H9 (cell line): ENCODE measurements around the gene GALNT9. TPM values are rescaled to one million over a fixed set of nuclear protein-coding genes. Genes with fewer than 3 reads are reported as not detected.

Source experiments
- DNase-seq: peaks from one replicate; pipeline ENCODE4 v3.0.0-alpha.2; 2017
- H2AFZ ChIP-seq: one replicate; pipeline ENCODE4 v1.6.1; 2013; ENCODE audit warnings: mild to moderate bottlenecking, low read length, control low read depth, moderate library complexity
- H2AK5ac ChIP-seq: 2 replicates; pipeline ENCODE4 v1.6.1; 2013; ENCODE audit warnings: low read length, control low read depth, mixed read lengths; ENCODE audit not compliant: insufficient read length
- H2BK120ac ChIP-seq: one replicate; pipeline ENCODE4 v1.6.1; 2013; ENCODE audit warnings: low read depth, mild to moderate bottlenecking, low read length, control low read depth, inconsistent platforms; ENCODE audit not compliant: poor library complexity, severe bottlenecking
- H2BK12ac ChIP-seq: 2 replicates; pipeline ENCODE4 v1.6.1; 2013; ENCODE audit warnings: low read length, control low read depth, mixed read lengths, low read depth; ENCODE audit not compliant: insufficient read length
- H2BK15ac ChIP-seq: 2 replicates; pipeline ENCODE4 v1.6.1; 2013; ENCODE audit warnings: low read depth, low read length, control low read depth
- H2BK20ac ChIP-seq: one replicate; pipeline ENCODE4 v1.6.1; 2013; ENCODE audit warnings: low read depth, mild to moderate bottlenecking, low read length, control low read depth, inconsistent platforms; ENCODE audit not compliant: poor library complexity, severe bottlenecking
- H2BK5ac ChIP-seq: 2 replicates; pipeline ENCODE4 v1.6.1; 2013; ENCODE audit warnings: low read length, control low read depth, mixed read lengths; ENCODE audit not compliant: insufficient read length
- H3K14ac ChIP-seq: 2 replicates; pipeline ENCODE4 v1.6.1; 2013; ENCODE audit warnings: low read length, control low read depth; ENCODE audit not compliant: insufficient read depth
- H3K18ac ChIP-seq: 2 replicates; pipeline ENCODE4 v1.6.1; 2013; ENCODE audit warnings: low read depth, mild to moderate bottlenecking, mixed read lengths, low read length, control low read depth; ENCODE audit not compliant: insufficient read length
- H3K23ac ChIP-seq: 2 replicates; pipeline ENCODE4 v1.6.1; 2013; ENCODE audit warnings: low read length, control low read depth, mixed read lengths, low read depth; ENCODE audit not compliant: insufficient read length
- H3K23me2 ChIP-seq: 2 replicates; pipeline ENCODE4 v1.6.1; 2013; ENCODE audit warnings: low read depth, mild to moderate bottlenecking, mixed read lengths, low read length, control low read depth; ENCODE audit not compliant: insufficient read length, poor library complexity, severe bottlenecking
- H3K27ac ChIP-seq: 2 replicates; pipeline ENCODE4 v1.5.1; 2013; ENCODE audit warnings: low read length, control low read depth, mixed read lengths, low read depth; ENCODE audit not compliant: insufficient read length
- H3K27me3 ChIP-seq: 2 replicates; pipeline ENCODE4 v1.6.1; 2013; ENCODE audit warnings: low read length, control low read depth, inconsistent platforms; ENCODE audit not compliant: insufficient read depth
- H3K4ac ChIP-seq: 2 replicates; pipeline ENCODE4 v1.6.1; 2013; ENCODE audit warnings: low read depth, mild to moderate bottlenecking, control low read depth, inconsistent platforms, low read length, moderate library complexity
- H3K4me1 ChIP-seq: 2 replicates; pipeline ENCODE4 v1.6.1; 2013; ENCODE audit warnings: low read length, control low read depth, inconsistent platforms; ENCODE audit not compliant: insufficient read depth
- H3K4me2 ChIP-seq: 2 replicates; pipeline ENCODE4 v1.6.1; 2013; ENCODE audit warnings: low read length, control low read depth, mixed read lengths; ENCODE audit not compliant: insufficient read length, insufficient read depth
- H3K56ac ChIP-seq: 2 replicates; pipeline ENCODE4 v1.6.1; 2013; ENCODE audit warnings: low read depth, mild to moderate bottlenecking, mixed read lengths, low read length, control low read depth; ENCODE audit not compliant: insufficient read length
- H3K79me1 ChIP-seq: 2 replicates; pipeline ENCODE4 v1.6.1; 2013; ENCODE audit warnings: low read depth, mild to moderate bottlenecking, moderate library complexity, low read length, control low read depth, inconsistent platforms; ENCODE audit not compliant: insufficient read depth, poor library complexity, severe bottlenecking
- H3K79me2 ChIP-seq: 2 replicates; pipeline ENCODE4 v1.6.1; 2013; ENCODE audit warnings: low read length, control low read depth, inconsistent platforms; ENCODE audit not compliant: insufficient read depth
- H3K9ac ChIP-seq: 2 replicates; pipeline ENCODE4 v1.6.1; 2013; ENCODE audit warnings: low read length, control low read depth, mixed read lengths; ENCODE audit not compliant: insufficient read length; ENCODE audit errors: extremely low read depth
- H3K9me3 ChIP-seq: one replicate; pipeline ENCODE4 v1.6.1; 2013; ENCODE audit warnings: low read depth, low read length, inconsistent platforms; ENCODE audit not compliant: control insufficient read depth
- H3T11ph ChIP-seq: one replicate; pipeline ENCODE4 v1.6.1; 2013; ENCODE audit warnings: mild to moderate bottlenecking, low read length, control low read depth, inconsistent platforms
- H4K20me1 ChIP-seq: one replicate; pipeline ENCODE4 v1.6.1; 2013; ENCODE audit not compliant: control insufficient read depth, insufficient read length, insufficient read depth
- H4K5ac ChIP-seq: 2 replicates; pipeline ENCODE4 v1.6.1; 2013; ENCODE audit warnings: low read depth, mild to moderate bottlenecking, mixed read lengths, low read length, control low read depth; ENCODE audit not compliant: insufficient read length
- H4K8ac ChIP-seq: replicated peaks from 2 replicates; pipeline ENCODE4 v1.6.1; 2013; ENCODE audit warnings: low read length, control low read depth, mixed read lengths, low read depth; ENCODE audit not compliant: insufficient read length
- H4K91ac ChIP-seq: 2 replicates; pipeline ENCODE4 v1.6.1; 2013; ENCODE audit warnings: low read depth, mild to moderate bottlenecking, moderate library complexity, mixed read lengths, low read length, control low read depth; ENCODE audit not compliant: insufficient read length
- H3K27ac Mint-ChIP-seq, 3 experiments: 2 replicates in 2 of 3; 3 replicates in 1 of 3; pipeline ENCODE4 v1.8.0; 2020 to 2021; ENCODE audit warnings: mixed read lengths in 3 of 3, mild to moderate bottlenecking in 1 of 3, moderate library complexity in 1 of 3
- H3K27me3 Mint-ChIP-seq: 2 replicates; pipeline ENCODE4 v1.8.0; 2021; ENCODE audit warnings: low read depth, mild to moderate bottlenecking, moderate library complexity, mixed read lengths
- H3K36me3 Mint-ChIP-seq, 3 experiments: 2 replicates in 2 of 3; 3 replicates in 1 of 3; pipeline ENCODE4 v1.8.0; 2020 to 2021; ENCODE audit warnings: low read depth in 3 of 3, mixed read lengths in 3 of 3; ENCODE audit not compliant: insufficient read depth in 1 of 3
- H3K4me1 Mint-ChIP-seq, 2 experiments: 2 replicates each; pipeline ENCODE4 v1.8.0; 2020; ENCODE audit warnings: mixed read lengths in 2 of 2
- H3K4me3 Mint-ChIP-seq, 2 experiments: 2 replicates in 1 of 2; 3 replicates in 1 of 2; pipeline ENCODE4 v1.8.0; 2020 to 2021; ENCODE audit warnings: mild to moderate bottlenecking in 2 of 2, mixed read lengths in 2 of 2, moderate library complexity in 1 of 2
- H3K9me3 Mint-ChIP-seq, 2 experiments: 2 replicates in 1 of 2; 3 replicates in 1 of 2; pipeline ENCODE4 v1.8.0; 2020; ENCODE audit warnings: mild to moderate bottlenecking in 2 of 2, mixed read lengths in 2 of 2, moderate library complexity in 1 of 2
- WGBS: extraction: QIAGEN DNeasy Blood & Tissue Kit; methylation state at CpG from one replicate; pipeline ENCODE4 v1.1.7; 2013; ENCODE audit warnings: missing lambda C conversion rate, low lambda C conversion rate, mixed read lengths; ENCODE audit not compliant: insufficient read length; ENCODE audit errors: extremely low coverage; 5-methylcytosine and 5-hydroxymethylcytosine counted together
- total RNA-seq: library from RNA; stranded (reverse); gene quantifications from 2 replicates; pipeline ENCODE4 v1.2.1, GENCODE V29; 2021
- TF ChIP-seq, protein P1 (sequence below): fragments of 200-600 bp; sonication (generic); conservative IDR thresholded peaks from 3 replicates; pipeline ENCODE4 v1.8.0; 2021; ENCODE audit warnings: antibody characterized with exemption, mild to moderate bottlenecking

GALNT9 gene
- total RNA-seq, 1 experiment from 2014 or later = 0.35 TPM

DNA sequence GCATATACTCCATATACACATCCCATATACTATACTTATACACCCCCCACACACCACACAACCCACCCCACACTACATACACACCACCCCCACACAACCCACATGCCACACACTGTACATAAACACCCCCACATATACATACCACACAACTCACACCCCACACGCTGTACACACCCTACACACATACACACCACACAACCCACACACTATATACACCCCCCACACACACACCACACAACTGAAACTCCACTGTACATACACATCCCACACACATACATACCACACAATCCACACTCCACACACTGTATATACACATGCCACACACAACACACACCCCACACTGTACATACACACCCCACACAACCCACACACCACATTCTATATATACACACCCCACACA is 104.2 kb downstream of the GALNT9 start:
- Histone ChIP-seq H2BK5ac (no peak overlapping the region), H2BK20ac (no peak overlapping the region), H3K23ac (no peak overlapping the region), H3K27me3 (no peaks in the 10 kb centered on the region; the same call in 1 of the 2 replicates), H3K27ac (no peak overlapping the region), H3K79me1 (no peaks in the 10 kb centered on the region), H3K14ac (no peak overlapping the region), H2BK15ac (no peak overlapping the region), H3K18ac (no peak overlapping the region), H3K4me2 (no peak overlapping the region), H2AFZ (no peak overlapping the region), H4K8ac (no peak overlapping the region), H3K4ac (no peak overlapping the region), H4K91ac (no peak overlapping the region), H3K79me2 (no peaks in the 10 kb centered on the region), H2BK12ac (no peak overlapping the region), H2BK120ac (no peak overlapping the region), H3T11ph (no peak overlapping the region), H3K9ac (no peak overlapping the region), H4K20me1 (no peaks in the 10 kb centered on the region), H4K5ac (no peak overlapping the region), H3K4me1 (no peaks in the 10 kb centered on the region), H3K23me2 (no peaks in the 10 kb centered on the region), H3K56ac (no peak overlapping the region), H2AK5ac (no peak overlapping the region), H3K9me3 (no peaks in the 10 kb centered on the region)
- H3K4me3 Mint-ChIP-seq = no peak overlapping the region
- H3K4me1 Mint-ChIP-seq = no peaks in the 10 kb centered on the region
- DNase-seq = no peak
- no peak overlapping the region for H3K27ac Mint-ChIP-seq
- TF ChIP-seq, protein P1, sequence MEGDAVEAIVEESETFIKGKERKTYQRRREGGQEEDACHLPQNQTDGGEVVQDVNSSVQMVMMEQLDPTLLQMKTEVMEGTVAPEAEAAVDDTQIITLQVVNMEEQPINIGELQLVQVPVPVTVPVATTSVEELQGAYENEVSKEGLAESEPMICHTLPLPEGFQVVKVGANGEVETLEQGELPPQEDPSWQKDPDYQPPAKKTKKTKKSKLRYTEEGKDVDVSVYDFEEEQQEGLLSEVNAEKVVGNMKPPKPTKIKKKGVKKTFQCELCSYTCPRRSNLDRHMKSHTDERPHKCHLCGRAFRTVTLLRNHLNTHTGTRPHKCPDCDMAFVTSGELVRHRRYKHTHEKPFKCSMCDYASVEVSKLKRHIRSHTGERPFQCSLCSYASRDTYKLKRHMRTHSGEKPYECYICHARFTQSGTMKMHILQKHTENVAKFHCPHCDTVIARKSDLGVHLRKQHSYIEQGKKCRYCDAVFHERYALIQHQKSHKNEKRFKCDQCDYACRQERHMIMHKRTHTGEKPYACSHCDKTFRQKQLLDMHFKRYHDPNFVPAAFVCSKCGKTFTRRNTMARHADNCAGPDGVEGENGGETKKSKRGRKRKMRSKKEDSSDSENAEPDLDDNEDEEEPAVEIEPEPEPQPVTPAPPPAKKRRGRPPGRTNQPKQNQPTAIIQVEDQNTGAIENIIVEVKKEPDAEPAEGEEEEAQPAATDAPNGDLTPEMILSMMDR = no peak
- WGBS = no CpG with 5 or more reads among the region's 1 CpG
- H3K27me3 Mint-ChIP-seq = peaks cover 25% of the 10 kb centered on the region
- H3K36me3 Mint-ChIP-seq = peaks cover 0 to 3% (median 0%) of the 10 kb centered on the region in 3 experiments; a peak in 1 of 7 replicates
- H3K9me3 Mint-ChIP-seq = peaks cover 5 to 6% of the 10 kb centered on the region in 2 experiments
